GM12872 (cell line): ENCODE data around the gene ATAD3A.

ENCODE experiments used
- CTCF ChIP-seq: IDR thresholded peaks from 3 replicates; pipeline ENCODE4 v1.5.1; 2011; ENCODE audit warnings: low read depth, mild to moderate bottlenecking, low read length, moderate library complexity; ENCODE audit not compliant: insufficient read depth

The ATAD3A gene

GRCh38 chr1:1544544-1544943 is 32.6 kb downstream of the ATAD3A start:
- no peak for TF ChIP-seq CTCF

DNA sequence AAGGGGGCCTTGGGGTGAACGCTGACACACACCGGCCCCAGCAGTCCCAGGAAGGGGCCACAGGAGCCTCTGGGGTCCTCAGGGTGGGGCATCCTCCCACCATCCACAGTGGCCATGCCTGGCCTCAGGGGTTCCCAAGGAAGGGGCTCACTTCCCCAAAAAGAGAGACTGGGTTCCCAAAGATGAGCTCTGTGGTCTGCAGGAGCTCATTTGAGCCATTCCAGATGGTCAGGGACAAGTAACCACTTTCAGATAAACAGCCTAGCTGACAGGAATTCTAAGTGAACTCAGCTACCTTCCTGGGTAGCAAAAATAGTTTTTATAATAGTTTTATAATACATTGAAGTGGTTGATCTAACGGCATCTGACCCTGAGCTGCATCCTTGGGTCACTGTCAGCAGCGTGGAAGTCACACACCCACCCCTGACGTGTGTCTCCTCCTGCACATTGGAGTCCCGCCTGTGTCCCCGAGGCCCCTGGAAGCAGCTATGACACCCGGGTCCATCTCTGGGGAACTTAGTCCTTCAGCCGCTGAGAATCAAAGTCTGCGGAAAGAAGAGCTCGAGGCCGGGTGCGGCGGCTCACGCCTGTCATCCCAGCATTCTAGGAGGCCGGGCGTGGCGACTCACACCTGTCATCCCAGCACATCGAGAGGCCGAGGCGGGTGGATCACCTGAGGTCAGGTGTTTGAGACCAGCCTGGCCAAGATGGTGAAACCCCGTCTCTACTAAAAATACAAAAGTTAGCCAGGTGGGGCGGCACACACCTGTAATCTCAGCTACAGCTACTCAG is 34.2 kb downstream of the ATAD3A start:
- no peak for TF ChIP-seq CTCF

DNA sequence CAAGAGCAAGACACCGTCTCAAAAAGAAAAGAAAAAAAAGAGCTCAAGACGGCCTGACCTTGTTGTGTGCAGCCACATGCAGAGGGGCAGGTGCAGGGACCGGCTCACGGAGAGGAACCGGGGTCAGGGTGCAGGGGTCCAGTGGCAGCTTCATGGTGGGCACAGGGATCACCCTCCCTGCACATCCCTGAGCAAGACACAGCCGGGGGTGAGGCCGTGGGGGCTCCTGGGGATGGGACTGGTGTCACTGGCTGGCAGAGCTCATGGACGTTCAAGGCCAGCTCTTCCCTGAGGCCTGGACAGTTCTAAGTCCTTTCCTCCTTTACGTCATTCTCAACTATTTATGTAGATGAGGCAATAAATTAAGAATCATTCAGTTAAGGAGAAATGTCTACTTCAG is 35.0 kb downstream of the ATAD3A start:
- TF ChIP-seq CTCF = no peak

DNA sequence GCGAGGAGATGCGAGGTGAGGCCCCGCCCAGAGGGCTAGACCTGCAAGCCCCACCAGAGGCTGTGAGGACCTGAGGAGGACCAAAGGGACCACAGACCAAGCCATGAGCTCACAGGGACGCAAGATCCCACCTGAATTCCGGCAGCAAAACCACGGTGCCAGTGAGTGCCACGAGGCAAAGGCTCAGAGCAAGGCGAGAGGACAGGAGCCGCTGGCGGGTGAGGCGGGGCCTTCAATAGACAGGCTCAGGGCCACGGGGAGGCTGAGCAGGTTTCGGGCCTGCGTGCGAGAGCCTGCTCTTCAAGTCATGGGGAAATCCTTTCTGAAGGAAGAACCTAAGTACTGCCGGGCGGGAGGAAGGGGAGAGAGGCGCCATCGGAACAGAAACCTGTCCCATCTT is 35.5 kb downstream of the ATAD3A start:
- no peak for TF ChIP-seq CTCF

GRCh38 chr1:1548591-1548990 is 36.6 kb downstream of the ATAD3A start:
- no peak for TF ChIP-seq CTCF

DNA sequence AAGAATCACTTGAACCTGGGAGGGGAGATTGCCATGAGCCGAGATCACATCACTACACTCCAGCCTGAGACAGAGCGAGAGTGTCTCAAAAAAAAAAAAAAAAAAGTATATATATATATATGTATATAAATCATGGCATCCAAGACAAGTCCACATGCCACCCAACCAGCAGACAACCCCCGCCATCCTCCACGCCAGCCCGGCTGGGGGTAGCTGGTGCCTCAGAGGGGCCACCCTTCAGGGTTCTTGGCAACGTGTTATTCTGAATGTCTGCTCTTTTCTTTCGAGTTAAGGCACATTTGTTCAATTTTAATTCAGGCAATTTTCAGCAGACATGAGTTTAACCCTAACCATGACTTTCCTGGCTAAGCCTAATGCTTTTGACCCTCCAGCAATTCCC is 38.1 kb downstream of the ATAD3A start:
- no peak for TF ChIP-seq CTCF

- TF ChIP-seq CTCF = peak; percentile 41; the same call in 2 of the 3 replicates
Observed at GRCh38 chr1:1550591-1551432, 38.9 kb downstream of the ATAD3A start.
